ENCODE results near the gene MSRB3. TPM values are rescaled to one million over a fixed set of nuclear protein-coding genes. Genes with fewer than 3 reads are reported as not detected.

The MSRB3 gene
- total and polyA plus RNA-seq, 8 donors, result 21.7 to 50.5 (median 28.1) TPM

- H3K27ac ChIP-seq, result no peak overlapping the region
- TF ChIP-seq, protein P1, sequence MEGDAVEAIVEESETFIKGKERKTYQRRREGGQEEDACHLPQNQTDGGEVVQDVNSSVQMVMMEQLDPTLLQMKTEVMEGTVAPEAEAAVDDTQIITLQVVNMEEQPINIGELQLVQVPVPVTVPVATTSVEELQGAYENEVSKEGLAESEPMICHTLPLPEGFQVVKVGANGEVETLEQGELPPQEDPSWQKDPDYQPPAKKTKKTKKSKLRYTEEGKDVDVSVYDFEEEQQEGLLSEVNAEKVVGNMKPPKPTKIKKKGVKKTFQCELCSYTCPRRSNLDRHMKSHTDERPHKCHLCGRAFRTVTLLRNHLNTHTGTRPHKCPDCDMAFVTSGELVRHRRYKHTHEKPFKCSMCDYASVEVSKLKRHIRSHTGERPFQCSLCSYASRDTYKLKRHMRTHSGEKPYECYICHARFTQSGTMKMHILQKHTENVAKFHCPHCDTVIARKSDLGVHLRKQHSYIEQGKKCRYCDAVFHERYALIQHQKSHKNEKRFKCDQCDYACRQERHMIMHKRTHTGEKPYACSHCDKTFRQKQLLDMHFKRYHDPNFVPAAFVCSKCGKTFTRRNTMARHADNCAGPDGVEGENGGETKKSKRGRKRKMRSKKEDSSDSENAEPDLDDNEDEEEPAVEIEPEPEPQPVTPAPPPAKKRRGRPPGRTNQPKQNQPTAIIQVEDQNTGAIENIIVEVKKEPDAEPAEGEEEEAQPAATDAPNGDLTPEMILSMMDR (IDR thresholded peaks at IDR 0.05), result no peak
- intact Hi-C loops (cut with DNase I), result no loop called here
- ATAC-seq, result no peak
- no peaks in the 10 kb centered on the region for H3K36me3 ChIP-seq
- no peak for DNase-seq
- H3K9me3 ChIP-seq, result no peaks in the 10 kb centered on the region
- no peaks in the 10 kb centered on the region for H3K4me1 ChIP-seq
- no peak overlapping the region for H3K4me3 ChIP-seq
- H3K27me3 ChIP-seq, result no peaks in the 10 kb centered on the region
Measured at GRCh38 chr12:65339161-65339560, 60.7 kb downstream of the MSRB3 start.

DNA sequence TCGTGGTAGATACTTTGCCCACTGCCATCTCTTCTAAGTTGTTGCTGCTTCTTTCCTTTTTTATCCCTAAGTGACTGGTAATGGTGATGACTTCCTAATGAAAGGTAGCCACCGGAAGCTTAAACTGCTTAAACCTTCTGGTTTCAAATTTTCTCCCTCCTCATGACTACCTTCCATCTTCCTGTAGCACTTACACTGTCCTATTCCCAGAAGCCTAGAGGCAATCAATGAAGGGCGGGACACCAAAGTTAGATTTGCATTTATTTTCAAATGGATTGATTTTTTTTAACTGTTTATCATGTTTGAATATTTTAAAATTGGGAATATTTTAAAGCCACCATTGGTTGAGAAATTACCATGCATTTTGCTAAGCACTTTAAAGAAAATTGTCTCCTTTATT, 64.7 kb downstream of the MSRB3 start:
- Histone ChIP-seq H3K9me3 (peaks cover 0 to 6% of the 10 kb centered on the region in 2 donors), H3K36me3 (no peaks in the 10 kb centered on the region), H3K27ac (no peak overlapping the region), H3K4me3 (no peak overlapping the region), H3K27me3 (no peaks in the 10 kb centered on the region), H3K4me1 (no peaks in the 10 kb centered on the region)
- ATAC-seq, result no peak
- DNase-seq, result no peak
- intact Hi-C loops (cut with DNase I), result no loop called here
- TF ChIP-seq, protein P1 (IDR thresholded peaks at IDR 0.05), result no peak

DNA sequence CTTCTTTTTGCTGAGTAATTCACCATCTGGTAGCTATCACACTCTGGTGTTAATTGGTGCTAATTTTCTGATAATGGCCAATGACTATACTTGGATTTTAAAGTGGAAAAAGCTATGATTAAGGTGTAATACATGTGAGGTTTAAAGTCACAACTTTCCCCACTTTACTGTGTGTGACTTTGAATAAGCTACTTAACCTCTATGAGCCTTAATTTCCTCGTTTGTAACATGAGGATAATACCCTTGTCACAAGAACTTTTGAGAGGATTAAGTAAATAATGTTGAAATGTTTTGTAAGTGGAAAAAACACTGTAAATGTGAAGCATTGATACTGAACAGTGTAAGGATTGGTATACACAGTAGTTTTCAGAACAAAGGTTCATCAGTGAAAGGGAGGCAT, 65.3 kb downstream of the MSRB3 start:
- Histone ChIP-seq H3K9me3 (peaks cover 0 to 6% of the 10 kb centered on the region in 2 donors), H3K27me3 (no peaks in the 10 kb centered on the region), H3K4me1 (no peaks in the 10 kb centered on the region), H3K4me3 (no peak overlapping the region), H3K36me3 (no peaks in the 10 kb centered on the region), H3K27ac (no peak overlapping the region)
- ATAC-seq (peak; percentile 63), DNase-seq (no peak)
- intact Hi-C loops (cut with DNase I), result no loop called here
- TF ChIP-seq, protein P1 (IDR thresholded peaks at IDR 0.05), result no peak

DNA sequence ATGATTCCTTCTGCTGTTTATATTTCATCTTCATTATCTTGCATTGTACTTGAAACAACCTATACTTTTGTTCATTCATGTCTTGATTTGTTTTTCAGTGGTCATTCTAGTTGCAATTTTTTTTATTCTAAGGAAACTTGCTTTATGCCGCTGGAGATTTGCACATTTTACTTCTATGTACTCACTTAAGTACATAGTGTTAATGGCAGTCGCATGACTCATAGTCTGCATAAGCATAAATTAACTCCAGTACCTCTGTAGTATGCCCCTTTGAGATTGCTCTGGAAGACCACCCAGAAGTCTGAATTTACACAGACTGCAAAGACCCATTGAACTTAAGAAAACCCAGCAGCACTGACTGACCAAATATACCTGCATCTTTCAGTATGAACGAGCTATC, 77.0 kb downstream of the MSRB3 start:
- H3K27ac ChIP-seq, result no peak overlapping the region
- H3K36me3 ChIP-seq, result no peaks in the 10 kb centered on the region
- TF ChIP-seq, protein P1 (IDR thresholded peaks at IDR 0.05), result no peak
- no peaks in the 10 kb centered on the region for H3K27me3 ChIP-seq
- H3K9me3 ChIP-seq, result peaks cover 0 to 2% of the 10 kb centered on the region in 2 donors
- no peak overlapping the region for H3K4me3 ChIP-seq
- no peaks in the 10 kb centered on the region for H3K4me1 ChIP-seq
- no peak for ATAC-seq
- intact Hi-C loops (cut with DNase I), result no loop called here
- no peak for DNase-seq

GRCh38 chr12:65362234-65363031, 84.0 kb downstream of the MSRB3 start:
- H3K36me3 ChIP-seq, result no peaks in the 10 kb centered on the region
- H3K4me1 ChIP-seq, result no peaks in the 10 kb centered on the region
- no peaks in the 10 kb centered on the region for H3K9me3 ChIP-seq
- intact Hi-C loops (cut with DNase I), result no loop called here
- DNase-seq (no peak), ATAC-seq (no peak)
- no peak overlapping the region for H3K27ac ChIP-seq
- H3K27me3 ChIP-seq, result no peaks in the 10 kb centered on the region
- TF ChIP-seq, protein P1 (IDR thresholded peaks at IDR 0.05), result no peak
- no peak overlapping the region for H3K4me3 ChIP-seq
